OCI-LY3 (cell line): Measurements from ENCODE around the gene SETBP1.

Source experiments
- H2AFZ ChIP-seq: fragments of 200-600, 300-600 bp; shearing (Covaris generic); 2 replicates; pipeline ENCODE4 v1.6.0; 2014; ENCODE audit warnings: antibody characterized with exemption, low read depth, low read length
- H3K27ac ChIP-seq: fragments of 200-600, 300-600 bp; sonication (generic); 2 replicates; pipeline ENCODE4 v1.5.1; 2014; ENCODE audit warnings: mild to moderate bottlenecking, low read length, moderate library complexity, mixed read lengths
- H3K27me3 ChIP-seq: fragments of 200-600, 300-600 bp; sonication (generic); 2 replicates; pipeline ENCODE4 v1.6.1; 2014; ENCODE audit warnings: low read depth, low read length, mixed read lengths
- H3K36me3 ChIP-seq: fragments of 200-600, 300-600 bp; sonication (generic); replicated peaks from 2 replicates; pipeline ENCODE3; 2014; ENCODE audit warnings: low read depth, low read length, mixed read lengths
- H3K4me1 ChIP-seq: fragments of 300-600, 200-600 bp; sonication (generic); 2 replicates; pipeline ENCODE4 v1.6.1; 2014; ENCODE audit warnings: low read length, mixed read lengths
- H3K4me2 ChIP-seq: fragments of 200-600, 300-600 bp; sonication (generic); 2 replicates; pipeline ENCODE4 v1.6.1; 2014; ENCODE audit warnings: low read length, mixed read lengths
- H3K4me3 ChIP-seq: fragments of 300-600, 200-600 bp; sonication (generic); 2 replicates; pipeline ENCODE4 v1.5.1; 2014; ENCODE audit warnings: antibody characterized with exemption, mild to moderate bottlenecking, low read length, moderate library complexity
- H3K79me2 ChIP-seq: fragments of 300-600, 200-600 bp; shearing (Covaris generic); 2 replicates; pipeline ENCODE4 v1.6.1; 2014; ENCODE audit warnings: mild to moderate bottlenecking, low read length, mixed read lengths
- H3K9ac ChIP-seq: fragments of 300-600, 200-600 bp; shearing (Covaris generic); 2 replicates; pipeline ENCODE4 v1.6.0; 2014; ENCODE audit warnings: mild to moderate bottlenecking, low read length, moderate library complexity
- H3K9me3 ChIP-seq: fragments of 200-600, 300-600 bp; shearing (Covaris generic); 2 replicates; pipeline ENCODE4 v1.6.1; 2014; ENCODE audit warnings: low read length, mixed read lengths; ENCODE audit not compliant: insufficient read depth
- H4K20me1 ChIP-seq: fragments of 200-600, 300-600 bp; sonication (generic); 2 replicates; pipeline ENCODE4 v1.6.1; 2016; ENCODE audit warnings: low read length, mixed read lengths; ENCODE audit not compliant: insufficient read depth
- EZH2phosphoT487 ChIP-seq: fragments of 200-600 bp; shearing (Covaris generic); IDR thresholded peaks from 2 replicates; pipeline ENCODE4 v1.6.1; 2018; ENCODE audit warnings: antibody characterized with exemption, mixed run types, low read depth
- TF ChIP-seq, protein P1 (sequence below): fragments of 200-600, 300-600 bp; sonication (generic); IDR thresholded peaks from 2 replicates; pipeline ENCODE4 v1.5.1; 2014; ENCODE audit warnings: antibody characterized with exemption, low read length, low read depth

The SETBP1 gene

DNA sequence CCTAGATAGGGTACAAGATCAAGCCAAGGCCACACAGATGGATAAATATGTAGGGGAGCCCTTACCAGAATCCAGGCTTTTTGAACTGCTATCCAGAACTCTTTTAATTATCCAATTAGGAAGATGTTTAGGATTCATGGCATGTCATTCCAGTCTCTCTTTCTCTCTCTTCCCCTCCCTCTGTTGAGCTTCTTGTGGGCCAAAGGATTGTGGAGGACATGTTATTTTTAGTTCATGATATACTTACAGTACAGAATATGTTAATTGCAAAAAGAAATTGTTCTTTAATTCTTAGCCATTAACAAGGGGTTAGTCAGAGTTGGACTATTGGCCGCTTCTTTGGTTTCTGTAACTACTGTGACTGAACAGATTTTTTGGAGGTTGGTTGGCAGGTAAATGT is 113.0 kb downstream of the SETBP1 start:
- no peak overlapping the region for H3K9ac ChIP-seq
- no peak overlapping the region for H3K4me3 ChIP-seq
- H2AFZ ChIP-seq = no peak overlapping the region
- H3K4me2 ChIP-seq = no peak overlapping the region
- H4K20me1 ChIP-seq = no peaks in the 10 kb centered on the region
- no peaks in the 10 kb centered on the region for H3K27me3 ChIP-seq
- no peaks in the 10 kb centered on the region for H3K79me2 ChIP-seq
- no peak overlapping the region for H3K27ac ChIP-seq
- TF ChIP-seq, protein P1, sequence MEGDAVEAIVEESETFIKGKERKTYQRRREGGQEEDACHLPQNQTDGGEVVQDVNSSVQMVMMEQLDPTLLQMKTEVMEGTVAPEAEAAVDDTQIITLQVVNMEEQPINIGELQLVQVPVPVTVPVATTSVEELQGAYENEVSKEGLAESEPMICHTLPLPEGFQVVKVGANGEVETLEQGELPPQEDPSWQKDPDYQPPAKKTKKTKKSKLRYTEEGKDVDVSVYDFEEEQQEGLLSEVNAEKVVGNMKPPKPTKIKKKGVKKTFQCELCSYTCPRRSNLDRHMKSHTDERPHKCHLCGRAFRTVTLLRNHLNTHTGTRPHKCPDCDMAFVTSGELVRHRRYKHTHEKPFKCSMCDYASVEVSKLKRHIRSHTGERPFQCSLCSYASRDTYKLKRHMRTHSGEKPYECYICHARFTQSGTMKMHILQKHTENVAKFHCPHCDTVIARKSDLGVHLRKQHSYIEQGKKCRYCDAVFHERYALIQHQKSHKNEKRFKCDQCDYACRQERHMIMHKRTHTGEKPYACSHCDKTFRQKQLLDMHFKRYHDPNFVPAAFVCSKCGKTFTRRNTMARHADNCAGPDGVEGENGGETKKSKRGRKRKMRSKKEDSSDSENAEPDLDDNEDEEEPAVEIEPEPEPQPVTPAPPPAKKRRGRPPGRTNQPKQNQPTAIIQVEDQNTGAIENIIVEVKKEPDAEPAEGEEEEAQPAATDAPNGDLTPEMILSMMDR = no peak
- no peak for TF ChIP-seq EZH2phosphoT487
- H3K9me3 ChIP-seq = no peaks in the 10 kb centered on the region
- H3K36me3 ChIP-seq = peaks cover 3% of the 10 kb centered on the region
- H3K4me1 ChIP-seq = peaks cover 30% of the 10 kb centered on the region

DNA sequence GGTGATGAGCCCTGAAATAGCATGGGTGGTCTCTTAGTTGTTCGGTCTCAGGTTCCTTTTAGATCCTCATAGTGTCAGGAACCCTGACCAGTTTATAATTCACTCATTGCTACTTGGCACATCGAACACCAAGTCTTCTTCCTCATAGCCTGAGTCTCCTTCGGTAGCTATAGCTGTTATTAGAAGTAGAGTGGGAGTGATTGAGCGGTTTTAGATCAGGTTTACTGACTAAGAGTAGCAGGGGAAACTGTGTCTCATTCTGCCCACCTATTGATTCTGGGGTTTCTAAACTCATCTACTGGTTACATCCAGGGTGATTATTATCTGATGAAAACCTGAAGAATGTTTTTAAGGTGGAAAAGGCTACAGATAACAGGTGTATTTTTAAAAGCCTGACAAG is 114.6 kb downstream of the SETBP1 start:
- no peak overlapping the region for H3K4me3 ChIP-seq
- H3K9me3 ChIP-seq = no peaks in the 10 kb centered on the region
- peaks cover 37% of the 10 kb centered on the region for H3K4me1 ChIP-seq
- H3K4me2 ChIP-seq = no peak overlapping the region
- TF ChIP-seq, protein P1 = no peak
- H4K20me1 ChIP-seq = no peaks in the 10 kb centered on the region
- no peak overlapping the region for H3K27ac ChIP-seq
- no peaks in the 10 kb centered on the region for H3K79me2 ChIP-seq
- no peaks in the 10 kb centered on the region for H3K27me3 ChIP-seq
- H2AFZ ChIP-seq = no peak overlapping the region
- H3K9ac ChIP-seq = no peak overlapping the region
- H3K36me3 ChIP-seq = peaks cover 3% of the 10 kb centered on the region

DNA sequence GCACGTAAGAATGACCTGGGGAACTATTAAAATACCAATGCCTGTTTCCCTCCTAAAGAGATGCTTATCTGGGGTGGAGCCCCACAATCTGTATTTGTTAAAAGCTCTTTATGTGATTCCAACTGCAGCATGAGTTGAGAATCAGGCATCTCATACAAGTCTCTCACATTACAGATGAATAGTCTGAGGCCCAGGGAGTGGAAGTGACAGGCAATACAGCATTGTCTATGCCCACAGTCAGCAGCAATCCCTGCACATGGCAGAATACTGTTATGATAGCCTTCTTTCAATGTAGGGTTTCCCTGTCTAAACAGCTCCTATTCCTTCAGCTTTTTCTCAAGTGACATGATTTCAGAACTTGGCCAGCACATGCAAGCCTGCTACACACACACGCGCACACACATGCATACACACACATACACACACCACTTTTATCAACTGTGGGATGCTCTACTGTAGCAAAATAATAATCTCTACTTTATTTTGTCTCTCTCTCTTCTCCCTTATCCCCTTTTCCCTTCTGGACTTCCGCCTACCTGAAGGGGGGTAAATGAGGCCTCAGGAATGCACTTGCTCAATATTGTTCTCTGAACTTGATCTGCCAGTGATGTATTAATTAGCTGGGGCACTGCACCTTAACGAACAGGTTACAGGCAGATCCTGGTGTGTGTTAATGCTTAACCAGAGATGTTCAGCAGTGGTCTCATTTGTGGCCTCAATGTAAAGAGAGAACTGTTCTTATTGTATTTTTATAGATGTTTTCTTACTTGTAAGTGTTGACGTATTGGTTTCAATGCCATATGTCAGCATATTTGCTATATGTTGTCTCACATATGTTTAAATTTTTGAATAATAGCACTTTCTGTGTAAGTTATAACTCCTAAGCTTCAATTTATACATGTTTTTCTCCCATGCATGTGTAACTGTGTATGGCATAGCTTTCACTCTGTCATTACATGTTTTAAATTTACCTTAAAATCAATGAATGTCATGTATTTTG is 116.0 kb downstream of the SETBP1 start:
- Histone ChIP-seq H3K27ac (no peak overlapping the region), H3K9me3 (no peaks in the 10 kb centered on the region), H3K9ac (no peak overlapping the region), H4K20me1 (no peaks in the 10 kb centered on the region), H3K4me1 (peaks cover 46% of the 10 kb centered on the region), H2AFZ (no peak overlapping the region), H3K36me3 (peaks cover 10% of the 10 kb centered on the region), H3K27me3 (no peaks in the 10 kb centered on the region), H3K4me2 (no peak overlapping the region), H3K79me2 (no peaks in the 10 kb centered on the region), H3K4me3 (no peak overlapping the region)
- TF ChIP-seq, protein P1 = no peak
- no peak for TF ChIP-seq EZH2phosphoT487

- peak overlapping the region; percentile 65; the same call in 1 of the 2 replicates for H3K4me3 ChIP-seq
- H4K20me1 ChIP-seq = no peaks in the 10 kb centered on the region
- peak overlapping the region; percentile 63 for H3K27ac ChIP-seq
- TF ChIP-seq, protein P1 = no peak
- TF ChIP-seq EZH2phosphoT487 = no peak
- H3K9me3 ChIP-seq = no peaks in the 10 kb centered on the region
- H3K27me3 ChIP-seq = no peaks in the 10 kb centered on the region
- peaks cover 64% of the 10 kb centered on the region for H3K4me1 ChIP-seq
- no peak overlapping the region for H2AFZ ChIP-seq
- H3K79me2 ChIP-seq = no peaks in the 10 kb centered on the region
- H3K36me3 ChIP-seq = peaks cover 10% of the 10 kb centered on the region
- peak overlapping the region; percentile 48; the same call in 1 of the 2 replicates for H3K9ac ChIP-seq
- H3K4me2 ChIP-seq = peak overlapping the region; percentile 88
Measured at GRCh38 chr18:44798433-44799048, 117.9 kb downstream of the SETBP1 start.
